GM18499 (cell line): Measurements from ENCODE around the gene SRC.

Experiments used
- ATAC-seq: cut with Tn5 transposase; IDR thresholded peaks from one replicate; pipeline ENCODE4 v1.9.1; 2021; ENCODE audit warnings: moderate number of reproducible peaks; ENCODE audit not compliant: insufficient read depth, unreplicated experiment

The SRC gene

DNA sequence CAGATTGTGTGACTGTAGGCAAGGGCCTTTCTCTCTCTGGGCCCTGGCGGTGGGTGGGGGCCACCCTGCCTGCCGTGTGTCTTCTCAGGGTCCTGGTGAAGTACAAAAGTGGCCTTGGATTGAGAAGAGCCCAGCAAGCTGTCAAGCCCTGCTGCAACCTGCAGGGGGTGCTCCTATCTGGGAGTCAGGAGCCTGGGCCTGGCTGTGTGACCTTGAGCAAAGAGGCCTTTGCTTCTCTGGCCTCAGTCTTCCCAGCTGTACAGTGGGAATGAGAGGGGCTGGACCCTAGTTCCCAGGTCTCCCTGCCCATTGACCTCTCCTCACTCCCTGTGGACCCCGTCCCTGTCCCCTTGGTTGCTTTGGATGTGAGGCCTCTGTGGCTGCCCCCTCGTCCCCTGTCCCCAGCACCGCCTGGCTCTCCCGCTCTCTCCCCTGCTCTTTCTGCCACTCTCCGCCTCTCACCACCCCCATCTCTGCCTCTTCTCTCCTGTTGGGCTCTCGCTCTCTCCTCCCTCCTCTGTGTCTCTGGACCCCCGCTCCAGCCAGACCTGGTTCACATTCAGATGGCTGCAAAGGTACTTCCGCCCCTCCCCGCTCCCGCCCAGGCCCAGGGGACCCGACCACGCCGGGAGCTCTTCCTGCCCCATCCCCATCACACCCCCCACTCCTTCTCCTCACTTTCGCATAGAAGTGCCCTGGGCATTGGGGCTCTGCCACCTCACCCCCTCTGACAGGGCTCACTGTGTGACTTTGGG is 46.7 kb downstream of the SRC start:
- ATAC-seq = no peak

DNA sequence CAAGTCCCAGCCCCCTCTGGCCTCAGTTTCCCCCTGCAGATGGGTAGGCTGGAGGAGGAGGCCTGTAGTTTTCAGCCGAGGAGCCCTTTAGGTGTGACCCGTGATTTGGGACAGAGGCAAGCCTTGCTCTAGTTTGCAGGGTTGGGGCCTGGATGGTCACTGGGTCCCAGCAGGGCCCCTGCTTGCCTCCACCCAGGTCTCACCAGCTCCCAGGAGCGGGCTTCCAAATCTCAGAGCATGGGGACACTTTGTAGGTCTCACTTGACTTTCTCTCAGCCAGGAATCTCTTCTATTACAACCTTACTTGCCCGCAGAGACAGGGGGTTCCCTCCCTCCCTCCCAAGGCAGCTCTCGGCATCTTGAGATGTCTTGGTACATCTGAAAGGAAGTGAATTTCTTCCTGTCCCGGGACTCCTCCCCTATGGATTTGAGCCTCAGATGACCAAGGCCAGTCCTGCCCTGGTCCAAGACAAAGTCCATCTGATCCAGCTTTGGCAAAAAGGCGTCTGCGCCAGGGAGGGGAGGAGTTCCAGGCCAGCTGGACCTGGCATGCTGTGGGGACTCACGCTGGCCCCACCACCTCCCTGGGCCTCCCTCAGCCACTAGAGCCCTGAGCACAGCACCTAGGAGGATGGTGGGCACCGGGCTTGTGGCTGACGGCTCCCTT is 47.4 kb downstream of the SRC start:
- no peak for ATAC-seq

DNA sequence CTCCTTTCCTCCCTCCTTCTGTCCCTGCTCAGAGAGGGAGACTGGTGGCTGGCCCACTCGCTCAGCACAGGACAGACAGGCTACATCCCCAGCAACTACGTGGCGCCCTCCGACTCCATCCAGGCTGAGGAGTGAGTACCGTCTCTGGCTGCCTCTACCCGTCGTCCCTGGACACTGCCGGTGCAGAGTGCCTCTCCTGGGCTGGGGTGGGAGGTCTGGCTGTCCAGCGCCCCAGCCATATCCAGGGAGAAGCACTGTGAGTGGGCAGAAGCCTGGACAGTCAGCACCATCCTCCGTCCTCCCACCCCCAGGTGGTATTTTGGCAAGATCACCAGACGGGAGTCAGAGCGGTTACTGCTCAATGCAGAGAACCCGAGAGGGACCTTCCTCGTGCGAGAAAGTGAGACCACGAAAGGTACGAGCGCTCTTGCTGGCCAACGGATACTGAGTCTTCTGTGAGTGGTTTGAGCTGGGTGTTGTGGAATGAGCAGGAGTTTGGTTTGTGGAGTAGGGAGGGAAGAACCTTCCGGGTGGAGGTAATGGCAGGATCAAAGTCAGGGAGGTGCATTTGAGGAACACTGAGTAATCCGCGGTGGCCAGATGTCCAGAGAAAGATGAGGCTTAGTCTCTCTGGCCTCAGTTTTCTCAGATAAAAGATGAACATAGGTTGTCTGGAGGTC is 48.1 kb downstream of the SRC start:
- ATAC-seq = no peak

DNA sequence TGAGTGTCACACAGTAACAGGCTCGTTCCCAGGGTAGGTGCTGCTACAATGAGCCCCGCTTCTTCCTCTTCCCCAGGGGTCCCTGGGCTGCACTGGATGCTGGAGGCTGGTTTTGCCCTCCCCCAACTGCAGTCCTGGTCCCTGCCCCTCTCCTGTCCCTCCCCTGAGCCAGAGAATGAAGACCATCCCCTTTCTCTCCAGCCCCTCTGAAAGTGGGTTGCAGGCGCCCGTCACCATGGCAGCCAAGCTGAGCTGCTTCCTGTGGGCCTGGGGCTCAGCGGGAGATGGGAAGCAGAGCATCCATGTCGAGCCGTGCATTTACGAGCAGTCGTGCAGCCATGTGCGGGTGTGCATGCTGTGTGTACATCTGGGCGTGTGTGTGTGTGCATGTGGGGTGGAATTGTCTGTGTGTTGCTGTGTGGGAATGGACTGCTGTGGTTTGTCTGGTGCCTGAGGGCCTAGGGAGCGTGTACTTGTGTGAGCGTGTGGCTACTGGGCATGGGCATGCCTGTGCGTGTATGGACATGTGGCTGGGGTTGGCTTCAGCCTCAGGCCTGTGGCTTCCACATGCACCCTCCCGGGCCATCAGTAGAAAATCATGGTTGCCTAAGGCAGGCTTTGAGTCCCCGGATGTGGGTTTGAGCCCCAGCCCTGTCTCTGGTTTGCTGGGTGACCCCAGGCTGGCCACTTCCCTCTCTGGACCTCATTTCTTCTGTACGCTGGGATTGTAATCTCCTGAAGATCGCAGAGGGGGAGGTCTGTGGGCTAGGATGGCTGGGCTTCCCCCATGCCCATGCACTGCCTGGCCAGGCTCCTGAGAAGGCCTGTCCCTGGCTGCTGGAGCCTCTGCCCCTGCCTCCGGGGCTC is 48.8 kb downstream of the SRC start:
- no peak for ATAC-seq

DNA sequence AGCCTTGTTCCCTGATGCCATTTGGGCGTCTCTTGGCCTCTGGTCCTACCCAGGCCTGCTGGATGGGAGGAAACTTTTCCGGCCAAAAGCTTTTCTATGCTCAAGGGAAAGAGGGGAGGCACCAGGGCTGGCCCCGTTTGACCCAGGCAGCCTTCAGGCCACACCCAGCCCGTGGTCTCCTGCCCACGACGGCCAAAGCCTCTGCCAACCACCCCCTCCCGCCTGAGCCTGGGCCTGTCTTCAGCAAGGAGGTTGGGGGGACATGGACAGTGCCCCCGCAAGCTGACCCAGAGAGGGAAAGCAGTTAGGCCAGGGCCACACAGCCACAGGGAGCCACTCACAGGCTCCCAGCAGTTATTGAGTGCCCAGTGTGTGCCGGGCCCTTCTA is 49.5 kb downstream of the SRC start:
- ATAC-seq = no peak

DNA sequence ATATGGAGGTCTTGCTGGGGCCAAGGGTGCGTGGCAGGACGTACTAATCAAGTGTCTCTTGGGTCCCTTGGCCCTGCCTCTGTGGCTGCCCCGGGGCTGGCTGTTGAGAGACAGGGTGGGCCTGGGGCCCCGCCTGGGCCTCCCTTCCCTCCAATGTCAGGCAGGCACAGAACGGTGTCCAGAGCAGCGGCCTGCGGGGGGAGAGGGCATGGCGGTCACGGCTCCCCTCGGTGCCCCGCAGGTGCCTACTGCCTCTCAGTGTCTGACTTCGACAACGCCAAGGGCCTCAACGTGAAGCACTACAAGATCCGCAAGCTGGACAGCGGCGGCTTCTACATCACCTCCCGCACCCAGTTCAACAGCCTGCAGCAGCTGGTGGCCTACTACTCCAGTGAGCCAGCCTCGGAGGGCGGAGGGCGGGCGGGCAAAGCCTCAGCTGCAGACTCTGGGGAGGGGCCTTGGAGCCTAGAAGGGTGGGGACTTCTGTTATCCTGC is 50.0 kb downstream of the SRC start:
- ATAC-seq = no peak

DNA sequence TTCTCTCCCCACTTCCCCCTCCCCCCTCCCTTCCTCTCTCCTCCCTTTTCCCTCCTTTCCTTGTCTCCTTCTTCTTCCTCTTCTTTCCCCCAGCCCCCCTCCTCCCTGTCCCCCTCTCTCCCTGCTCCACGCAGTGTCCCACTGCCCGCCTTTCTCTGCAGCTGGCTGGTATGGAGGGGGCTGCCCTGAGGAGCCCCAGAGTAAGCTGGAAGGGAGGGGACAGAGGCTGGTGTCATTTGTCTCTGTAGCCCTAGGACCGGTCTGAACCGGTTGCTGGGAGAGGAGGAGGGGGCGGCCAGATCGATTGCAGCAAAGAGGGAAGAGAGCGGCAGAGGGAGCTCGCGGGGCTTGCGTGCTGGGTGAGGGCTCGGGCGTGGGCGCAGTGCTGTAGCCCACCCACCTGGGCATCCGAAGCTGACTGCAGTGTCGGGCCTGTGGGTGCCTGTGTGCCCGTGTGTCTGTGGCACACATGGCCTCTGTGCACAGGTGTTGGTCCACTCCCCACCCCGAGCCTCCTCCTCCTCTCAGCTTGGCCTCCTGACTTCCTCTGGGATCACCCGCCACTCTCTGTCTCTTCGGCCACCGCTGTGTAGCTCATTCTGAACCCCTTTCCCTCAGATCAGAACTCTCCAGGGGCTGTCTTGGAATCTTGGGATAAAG is 50.6 kb downstream of the SRC start:
- no peak for ATAC-seq

DNA sequence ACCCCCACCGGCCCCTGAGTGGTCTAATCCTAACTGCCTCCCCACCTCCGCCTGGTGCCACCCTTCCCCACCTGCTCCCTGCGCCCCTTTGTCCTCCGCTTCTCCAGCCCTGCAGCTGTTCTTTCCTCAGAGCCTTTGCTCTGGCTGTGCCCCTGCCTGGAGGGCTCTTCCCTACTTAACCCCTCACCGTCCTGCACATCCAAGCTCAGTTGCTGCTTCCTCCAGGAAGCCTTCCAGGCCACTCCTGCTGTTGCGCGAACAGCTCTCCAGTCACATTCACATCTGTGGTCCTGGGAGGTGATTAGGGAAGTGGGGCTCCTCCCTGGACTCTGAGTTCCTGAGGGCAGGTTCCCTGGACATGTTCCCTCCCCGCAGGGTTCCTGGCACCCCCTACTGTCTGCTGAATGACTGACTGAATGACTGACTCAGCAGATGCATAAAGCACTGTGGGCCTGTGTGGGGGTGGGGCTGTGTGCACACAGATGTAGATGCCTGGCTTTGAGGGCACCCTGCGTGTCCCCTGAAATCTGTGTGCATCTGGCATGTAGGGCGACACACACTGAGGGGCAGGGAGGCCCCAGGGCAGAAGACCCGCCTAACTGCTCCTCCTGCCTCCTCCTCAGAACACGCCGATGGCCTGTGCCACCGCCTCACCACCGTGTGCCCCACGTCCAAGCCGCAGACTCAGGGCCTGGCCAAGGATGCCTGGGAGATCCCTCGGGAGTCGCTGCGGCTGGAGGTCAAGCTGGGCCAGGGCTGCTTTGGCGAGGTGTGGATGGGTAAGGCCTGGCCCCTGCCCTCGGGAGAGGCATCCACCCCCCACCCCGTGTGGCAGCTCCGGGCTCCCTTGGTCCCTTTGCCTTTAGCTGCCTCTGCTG is 51.4 kb downstream of the SRC start:
- no peak for ATAC-seq

DNA sequence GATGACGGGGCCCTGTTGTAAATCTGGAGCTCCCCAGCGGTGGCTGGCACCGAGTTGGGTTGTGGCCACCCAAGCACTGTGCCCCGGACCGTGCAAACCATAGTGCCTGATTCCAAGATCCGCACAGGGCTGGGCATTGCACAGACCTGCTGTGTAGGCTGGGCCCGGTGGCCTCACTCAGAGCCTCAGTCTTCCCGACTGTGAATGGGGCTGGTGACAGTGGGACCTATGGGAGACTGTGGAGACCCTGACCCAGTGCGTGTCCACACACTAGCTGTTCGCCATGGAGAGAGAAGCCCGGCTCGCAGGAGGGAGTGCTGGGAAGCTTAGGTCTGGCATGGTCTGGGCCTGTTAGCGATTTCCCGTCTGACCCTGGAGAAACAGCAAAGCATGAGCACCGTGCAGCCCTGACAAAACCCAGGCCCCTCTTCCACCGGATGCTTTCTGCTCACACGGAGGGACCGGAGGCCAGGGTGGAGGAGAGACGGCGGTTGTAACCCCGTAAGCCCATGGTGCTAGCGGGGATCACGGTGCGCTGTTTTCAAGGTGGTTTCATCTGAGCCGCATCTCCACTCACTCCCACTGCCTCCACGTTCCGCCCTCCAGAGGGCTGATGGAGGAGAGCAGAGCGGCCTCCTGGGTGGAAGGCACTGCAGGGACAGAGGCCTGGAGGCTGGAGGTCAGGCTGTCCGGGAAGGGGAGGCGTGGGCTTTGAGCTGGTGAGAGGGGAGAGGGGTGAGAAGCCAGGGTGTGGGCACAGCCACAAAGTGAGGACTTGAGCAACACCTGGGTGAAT is 52.2 kb downstream of the SRC start:
- ATAC-seq = no peak

DNA sequence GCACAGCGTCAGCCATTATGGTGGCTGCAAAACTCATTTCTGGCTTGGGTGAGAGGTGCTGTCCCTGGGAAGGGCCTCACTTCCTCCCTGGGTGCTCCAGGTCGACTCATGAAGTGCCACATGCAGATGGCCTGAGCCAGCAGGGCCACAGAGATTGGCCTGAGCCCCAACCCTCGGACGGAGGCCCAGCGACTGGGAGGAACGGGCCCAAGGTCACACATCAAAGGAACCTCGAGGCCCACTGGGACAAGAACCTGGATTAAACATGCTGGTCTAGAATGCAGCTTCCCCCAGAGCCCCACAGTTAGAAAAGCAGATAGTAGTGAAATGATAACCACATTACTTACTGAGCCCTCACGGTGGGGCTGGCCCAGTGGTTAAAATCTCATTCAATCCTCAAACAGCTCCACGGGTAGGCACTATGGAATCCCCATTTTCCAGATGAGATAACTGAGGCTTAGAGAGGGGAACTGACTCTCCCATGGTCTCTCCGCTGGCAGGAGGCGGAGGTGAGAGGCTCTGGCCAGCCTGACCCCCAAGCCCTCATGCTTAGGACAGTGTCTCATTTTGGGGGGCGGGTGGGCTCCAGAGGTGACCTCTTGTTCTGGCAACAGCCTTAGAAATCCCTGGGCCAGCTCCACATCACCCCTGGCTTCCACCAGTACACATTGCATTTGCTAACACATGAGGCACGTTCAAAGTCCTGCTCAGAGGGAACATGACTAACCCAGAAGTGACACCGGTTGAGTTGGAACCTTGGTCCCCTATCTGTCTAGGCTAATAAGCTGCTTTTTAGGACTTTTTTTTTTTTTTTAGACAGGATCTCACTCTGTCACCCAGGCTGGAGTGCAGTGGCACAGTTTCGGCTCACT is 53.0 kb downstream of the SRC start:
- no peak for ATAC-seq

DNA sequence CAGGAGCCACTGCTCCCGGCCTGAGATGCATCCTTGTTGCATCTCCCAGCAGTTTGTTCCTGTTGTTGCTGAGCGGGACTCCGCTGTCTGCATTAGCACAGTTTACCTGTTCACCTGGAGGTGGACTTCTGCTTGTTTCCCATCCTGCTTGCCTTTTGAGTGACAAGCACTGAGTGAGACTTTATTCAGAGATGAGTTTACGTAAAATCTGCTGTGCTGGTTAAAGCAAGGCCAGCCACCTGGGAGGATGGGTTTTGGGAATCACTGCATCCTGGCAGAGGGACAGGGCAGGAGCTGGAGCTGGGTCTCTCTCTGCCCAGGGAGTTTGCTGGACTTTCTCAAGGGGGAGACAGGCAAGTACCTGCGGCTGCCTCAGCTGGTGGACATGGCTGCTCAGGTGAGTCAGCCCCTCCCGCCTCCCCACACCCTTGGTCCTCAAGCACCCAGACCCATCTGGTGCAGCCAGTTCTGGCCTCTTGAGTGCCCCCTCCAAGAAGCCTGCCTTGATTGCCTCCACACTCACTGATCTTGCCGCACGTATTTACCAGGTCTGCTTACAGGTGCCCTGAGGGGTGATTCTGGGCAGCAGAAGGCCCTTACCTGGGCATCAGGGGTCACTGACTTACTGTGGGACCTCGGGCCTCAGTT is 55.5 kb downstream of the SRC start:
- no peak for ATAC-seq

DNA sequence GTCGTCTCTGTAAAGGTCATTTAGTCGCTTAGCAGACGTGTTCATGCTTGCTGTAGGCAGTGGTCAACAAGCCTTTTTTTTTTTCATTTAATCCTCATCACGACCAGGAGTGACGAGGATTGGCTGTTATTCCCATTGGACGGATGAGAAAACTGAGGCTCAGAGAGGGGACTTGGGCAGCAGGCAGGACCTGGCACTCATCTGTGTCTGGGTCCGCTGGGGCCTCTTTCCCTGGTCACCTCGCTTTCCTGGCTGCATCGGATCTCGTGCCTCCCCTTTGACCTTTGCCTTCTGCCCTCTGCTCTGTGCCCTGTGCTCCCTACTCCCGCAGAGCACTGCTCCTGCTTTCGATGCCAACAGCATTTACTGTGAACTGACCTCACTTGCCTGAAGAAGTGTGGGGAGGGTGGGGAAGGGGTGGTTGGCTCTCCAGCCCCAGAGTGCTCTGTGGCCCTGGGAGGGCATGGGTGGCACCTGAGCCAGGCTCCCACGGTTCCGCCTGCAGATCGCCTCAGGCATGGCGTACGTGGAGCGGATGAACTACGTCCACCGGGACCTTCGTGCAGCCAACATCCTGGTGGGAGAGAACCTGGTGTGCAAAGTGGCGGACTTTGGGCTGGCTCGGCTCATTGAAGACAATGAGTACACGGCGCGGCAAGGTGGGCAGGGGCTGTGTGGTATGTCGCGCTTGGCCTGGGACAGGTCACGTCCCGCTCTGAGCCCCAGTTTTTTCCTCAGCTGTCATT is 56.2 kb downstream of the SRC start:
- ATAC-seq = no peak

DNA sequence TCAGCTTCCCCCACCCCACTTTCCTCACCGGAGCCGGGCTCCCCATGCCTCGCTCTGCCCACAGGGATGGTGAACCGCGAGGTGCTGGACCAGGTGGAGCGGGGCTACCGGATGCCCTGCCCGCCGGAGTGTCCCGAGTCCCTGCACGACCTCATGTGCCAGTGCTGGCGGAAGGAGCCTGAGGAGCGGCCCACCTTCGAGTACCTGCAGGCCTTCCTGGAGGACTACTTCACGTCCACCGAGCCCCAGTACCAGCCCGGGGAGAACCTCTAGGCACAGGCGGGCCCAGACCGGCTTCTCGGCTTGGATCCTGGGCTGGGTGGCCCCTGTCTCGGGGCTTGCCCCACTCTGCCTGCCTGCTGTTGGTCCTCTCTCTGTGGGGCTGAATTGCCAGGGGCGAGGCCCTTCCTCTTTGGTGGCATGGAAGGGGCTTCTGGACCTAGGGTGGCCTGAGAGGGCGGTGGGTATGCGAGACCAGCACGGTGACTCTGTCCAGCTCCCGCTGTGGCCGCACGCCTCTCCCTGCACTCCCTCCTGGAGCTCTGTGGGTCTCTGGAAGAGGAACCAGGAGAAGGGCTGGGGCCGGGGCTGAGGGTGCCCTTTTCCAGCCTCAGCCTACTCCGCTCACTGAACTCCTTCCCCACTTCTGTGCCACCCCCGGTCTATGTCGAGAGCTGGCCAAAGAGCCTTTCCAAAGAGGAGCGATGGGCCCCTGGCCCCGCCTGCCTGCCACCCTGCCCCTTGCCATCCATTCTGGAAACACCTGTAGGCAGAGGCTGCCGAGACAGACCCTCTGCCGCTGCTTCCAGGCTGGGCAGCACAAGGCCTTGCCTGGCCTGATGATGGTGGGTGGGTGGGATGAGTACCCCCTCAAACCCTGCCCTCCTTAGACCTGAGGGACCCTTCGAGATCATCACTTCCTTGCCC is 57.4 kb downstream of the SRC start:
- no peak for ATAC-seq

DNA sequence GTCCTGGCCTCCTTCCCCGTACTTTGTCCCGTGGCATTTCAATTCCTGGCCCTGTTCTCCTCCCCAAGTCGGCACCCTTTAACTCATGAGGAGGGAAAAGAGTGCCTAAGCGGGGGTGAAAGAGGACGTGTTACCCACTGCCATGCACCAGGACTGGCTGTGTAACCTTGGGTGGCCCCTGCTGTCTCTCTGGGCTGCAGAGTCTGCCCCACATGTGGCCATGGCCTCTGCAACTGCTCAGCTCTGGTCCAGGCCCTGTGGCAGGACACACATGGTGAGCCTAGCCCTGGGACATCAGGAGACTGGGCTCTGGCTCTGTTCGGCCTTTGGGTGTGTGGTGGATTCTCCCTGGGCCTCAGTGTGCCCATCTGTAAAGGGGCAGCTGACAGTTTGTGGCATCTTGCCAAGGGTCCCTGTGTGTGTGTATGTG is 58.5 kb downstream of the SRC start:
- no peak for ATAC-seq

DNA sequence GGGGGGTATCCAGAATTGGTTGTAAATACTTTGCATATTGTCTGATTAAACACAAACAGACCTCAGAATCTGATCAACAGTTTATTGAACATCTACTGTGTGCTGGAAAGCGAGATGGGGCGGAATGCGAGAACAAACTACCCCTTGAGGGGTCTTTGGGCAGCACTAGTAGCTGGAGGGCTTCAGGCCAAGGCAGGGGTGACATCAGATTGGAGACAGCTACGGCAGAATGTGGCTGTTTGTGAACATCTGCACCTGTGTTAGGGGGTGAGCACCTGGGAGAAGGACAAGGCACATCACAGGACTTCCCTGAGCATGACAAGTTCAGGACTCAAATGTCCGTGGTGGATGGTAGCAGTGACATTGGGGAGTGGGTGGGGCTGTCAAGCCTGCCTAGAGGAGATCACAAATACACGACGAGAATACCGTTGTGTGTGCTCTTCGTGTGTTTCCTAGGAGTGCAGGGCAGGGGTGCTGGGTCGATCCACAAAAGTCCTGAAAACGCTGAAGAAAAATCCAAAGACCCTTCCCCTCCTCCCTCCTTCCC is 59.5 kb downstream of the SRC start:
- no peak for ATAC-seq
